KG1 (cell line): ENCODE measurements around the gene FARP1.

Experiments
- DNase-seq: peaks from one replicate; lab custom pipeline; 2025; lab: John Stamatoyannopoulos, UW

Gene FARP1

DNA sequence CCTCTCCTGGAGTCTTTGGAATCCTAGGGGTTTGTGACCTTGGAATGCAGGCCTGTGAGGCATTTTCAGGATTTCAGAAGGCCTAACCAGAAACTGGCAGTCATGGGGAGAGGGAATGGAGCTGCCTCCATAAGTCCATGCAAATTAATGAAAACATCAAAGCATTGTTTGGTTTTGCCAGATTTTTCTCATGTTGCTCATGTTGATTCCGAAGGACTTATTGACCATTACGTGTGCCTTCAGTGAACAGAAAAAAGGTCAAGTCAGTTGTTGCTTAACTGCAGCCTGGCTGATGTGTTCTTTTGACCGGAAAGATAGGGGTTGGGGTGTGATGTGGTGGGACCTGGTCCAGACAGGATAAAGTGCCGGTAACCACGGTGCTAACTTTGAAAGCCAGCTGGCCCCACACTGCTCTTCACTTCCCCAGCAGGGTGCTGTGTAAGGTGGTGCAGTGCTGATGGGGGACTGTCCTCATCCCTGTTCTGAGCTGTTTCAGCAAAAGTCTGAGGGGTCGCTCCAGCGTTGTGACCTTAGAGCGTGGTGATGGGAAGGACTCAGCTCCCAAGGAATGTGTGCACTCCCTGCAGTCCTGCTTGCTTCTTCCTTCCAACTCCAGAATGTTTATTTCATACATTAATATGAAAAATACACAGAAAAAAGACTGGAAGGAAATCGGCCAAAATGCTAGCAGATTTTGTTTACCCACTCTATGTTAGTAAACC, 30.7 kb downstream of the FARP1 start:
- DNase-seq: no peak

DNA sequence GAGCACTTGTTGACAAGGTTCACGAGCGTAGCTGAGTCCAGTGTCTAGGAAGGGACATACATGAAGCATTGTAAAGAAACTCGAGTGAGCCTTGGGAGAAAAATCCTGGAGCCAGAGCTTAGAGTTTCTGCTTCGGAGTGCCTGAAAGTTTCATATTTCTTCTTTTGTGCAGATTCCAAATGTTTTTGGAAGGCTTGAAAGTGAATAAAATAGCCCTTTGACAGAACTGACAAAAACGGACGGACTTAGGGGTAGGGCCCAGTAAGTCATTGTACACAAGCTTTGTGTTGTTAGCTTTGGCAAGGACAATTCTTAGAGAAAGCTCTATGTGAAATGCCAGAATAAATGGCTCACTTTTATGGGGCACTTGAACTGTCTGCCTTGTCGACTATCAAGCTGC, 31.4 kb downstream of the FARP1 start:
- no peak for DNase-seq

DNA sequence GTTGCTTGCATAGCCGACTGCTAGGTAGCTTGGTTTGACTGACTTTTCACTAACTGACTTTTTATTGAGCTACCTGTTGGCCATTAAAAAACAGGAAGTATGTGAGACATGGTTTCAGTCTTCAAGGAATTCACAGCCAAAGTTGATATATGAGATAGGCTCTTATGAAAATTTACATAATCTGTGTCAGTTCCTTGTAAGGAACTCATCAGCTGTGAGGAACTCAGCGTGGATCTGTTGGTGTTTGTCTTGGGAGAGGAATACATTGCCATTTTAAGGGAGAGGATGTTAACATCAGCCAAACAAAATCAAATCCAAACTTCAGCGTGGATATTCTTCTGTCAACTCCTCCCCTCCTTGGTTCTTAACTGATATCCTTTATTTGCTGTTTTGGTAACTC, 32.1 kb downstream of the FARP1 start:
- DNase-seq: no peak

DNA sequence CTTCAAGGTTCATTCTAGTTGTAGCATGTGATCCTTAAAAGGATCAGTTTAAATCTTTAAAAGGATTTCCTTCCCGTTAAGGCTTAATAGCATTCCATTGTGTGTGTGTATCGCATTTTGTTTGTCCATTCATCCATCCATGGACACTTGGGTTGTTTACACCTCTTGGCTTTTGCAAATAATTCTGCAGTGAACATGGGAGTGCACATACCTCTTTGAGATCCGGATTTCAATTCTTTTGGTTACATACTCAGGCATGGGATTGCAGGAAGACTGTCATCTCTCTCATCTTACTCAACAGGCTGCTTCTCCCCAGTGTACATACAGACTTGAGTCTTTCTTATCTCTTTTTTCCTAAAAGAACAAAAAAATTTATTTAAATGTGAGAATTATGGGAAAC, 32.9 kb downstream of the FARP1 start:
- no peak for DNase-seq

DNA sequence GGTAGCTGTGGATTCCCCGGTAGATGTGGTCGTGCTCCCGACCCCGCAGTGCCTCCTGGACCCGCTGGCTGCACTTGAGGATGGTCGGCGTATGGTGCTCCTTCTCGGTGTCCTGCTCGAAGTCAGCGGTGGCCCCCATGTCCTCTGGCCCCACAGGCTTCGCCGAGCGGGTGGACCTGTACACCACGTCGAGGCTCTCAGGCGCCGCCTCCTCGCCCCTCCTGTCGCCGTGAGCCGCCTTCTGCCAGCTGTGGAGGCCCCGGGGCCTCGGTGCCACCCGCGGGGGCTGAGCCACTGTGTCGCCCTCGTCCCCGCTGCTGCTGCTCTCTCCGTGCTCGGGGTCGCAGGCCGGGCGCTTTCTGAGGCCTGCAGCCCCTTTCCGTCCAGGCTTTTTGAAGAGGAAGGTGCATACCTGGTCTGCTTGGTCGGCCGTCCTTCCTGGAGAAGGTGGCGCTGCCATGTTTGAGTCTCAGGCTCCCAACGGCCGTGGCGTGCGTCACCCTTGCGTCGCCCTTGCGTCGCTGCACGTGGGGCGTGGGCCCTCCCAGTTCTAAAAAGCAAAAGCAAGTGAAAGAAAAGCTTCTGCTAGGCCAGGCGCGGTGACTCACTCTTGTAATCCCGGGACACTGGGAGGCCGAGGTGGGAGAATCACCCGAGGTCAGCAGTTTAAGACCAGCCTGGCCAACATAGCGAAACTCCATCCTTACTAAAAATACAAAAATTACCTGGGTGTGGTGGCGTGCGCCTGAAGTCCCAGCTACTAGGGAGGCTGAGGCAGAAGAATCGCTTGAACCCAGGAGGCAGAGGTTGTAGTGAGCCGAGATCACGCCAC, 34.1 kb downstream of the FARP1 start, which contains the start of gene RNF113B:
Gene RNF113B, minus strand, starts transcription at position 493 of the 832 bp plus-strand sequence. Its CDS starts 33 bp downstream, at position 460.
- no peak for DNase-seq

DNA sequence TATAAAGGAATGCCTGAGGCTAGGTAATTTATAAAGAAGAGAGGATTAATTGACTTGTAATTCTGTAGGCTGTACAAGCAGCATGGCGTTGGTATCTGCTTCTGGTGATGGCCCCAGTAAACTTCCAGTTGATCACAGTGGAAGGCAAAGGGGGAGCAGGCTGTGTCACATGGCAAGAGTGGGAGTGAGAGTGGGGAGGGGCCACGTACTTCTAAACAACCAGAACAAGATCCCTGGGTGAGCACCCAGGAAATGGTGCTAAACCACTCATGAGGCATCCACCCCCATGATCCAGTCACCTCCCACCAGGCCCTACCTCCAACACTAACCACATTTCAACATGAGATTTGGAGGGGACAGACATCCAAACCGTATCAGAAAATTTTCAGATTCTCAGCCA, 37.2 kb downstream of the FARP1 start:
- DNase-seq: no peak

DNA sequence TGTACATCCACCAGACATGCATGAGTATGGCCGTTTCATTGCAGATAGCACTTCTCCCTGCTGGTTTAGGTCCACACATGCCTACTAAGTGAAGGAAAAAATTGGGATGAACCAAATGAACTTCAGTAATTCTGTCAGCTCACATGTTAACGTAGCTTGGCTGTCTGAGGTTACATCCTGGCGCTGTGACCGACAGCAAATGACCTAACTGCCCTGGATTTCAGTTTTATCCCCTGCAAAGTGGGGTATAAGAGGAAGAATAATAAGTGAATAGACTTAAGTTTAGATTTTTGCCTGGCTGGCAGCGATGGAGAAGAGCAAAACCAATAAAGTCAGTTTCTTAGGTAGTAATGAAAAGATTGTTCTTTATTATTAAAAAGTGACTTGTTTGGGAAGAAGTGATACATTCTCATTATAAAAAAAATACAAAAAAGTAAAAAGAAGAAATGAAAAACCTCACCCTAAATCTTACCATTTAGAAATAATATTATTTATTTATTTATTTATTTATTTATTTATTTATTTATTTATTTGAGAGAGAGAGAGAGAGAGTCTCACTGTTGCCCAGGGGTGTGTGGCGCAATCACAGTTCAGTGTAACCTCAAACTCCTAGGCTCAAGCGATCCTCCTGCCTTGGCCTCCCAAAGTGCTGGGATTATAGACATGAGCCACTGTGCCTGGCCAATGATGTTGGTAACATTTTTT, 38.4 kb downstream of the FARP1 start:
- no peak for DNase-seq

DNA sequence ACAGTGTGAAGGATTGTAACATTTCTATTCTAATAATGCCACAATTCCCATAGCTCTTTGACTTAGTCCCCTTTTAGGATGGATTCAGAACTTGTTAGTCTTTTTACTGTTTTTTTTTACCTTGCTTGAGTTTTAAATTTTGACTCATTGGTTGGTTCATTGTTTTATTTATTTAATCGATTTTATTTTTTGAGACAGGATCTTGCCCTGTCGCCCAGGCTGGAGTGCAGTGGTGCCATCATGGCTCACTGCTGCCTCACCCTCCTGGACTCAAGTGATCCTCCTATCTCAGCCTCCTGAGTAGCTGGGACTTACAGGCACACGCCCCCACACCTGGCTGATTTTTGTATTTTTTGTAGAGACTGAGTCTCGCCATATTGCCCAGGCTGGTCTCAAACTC, 39.3 kb downstream of the FARP1 start:
- no peak for DNase-seq

DNA sequence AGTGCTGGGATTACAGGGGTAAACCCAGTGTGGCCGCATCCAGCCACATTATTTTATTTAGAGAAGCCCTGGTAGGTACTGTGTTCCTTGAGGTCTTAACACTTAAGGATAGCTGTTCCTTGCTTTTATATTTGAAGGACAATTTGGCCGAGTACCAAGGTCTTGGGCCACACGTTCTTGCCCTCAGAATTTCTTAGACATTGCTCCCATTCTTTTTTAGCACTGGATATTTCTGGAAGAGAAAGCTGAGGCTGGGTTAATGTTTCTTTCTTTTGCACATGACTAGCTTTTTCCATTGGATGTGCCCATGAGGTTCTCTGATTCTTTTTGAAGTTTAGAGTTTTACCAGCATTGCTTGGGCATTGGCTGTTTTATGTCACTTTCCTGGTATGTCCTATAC, 39.7 kb downstream of the FARP1 start:
- no peak for DNase-seq

DNA sequence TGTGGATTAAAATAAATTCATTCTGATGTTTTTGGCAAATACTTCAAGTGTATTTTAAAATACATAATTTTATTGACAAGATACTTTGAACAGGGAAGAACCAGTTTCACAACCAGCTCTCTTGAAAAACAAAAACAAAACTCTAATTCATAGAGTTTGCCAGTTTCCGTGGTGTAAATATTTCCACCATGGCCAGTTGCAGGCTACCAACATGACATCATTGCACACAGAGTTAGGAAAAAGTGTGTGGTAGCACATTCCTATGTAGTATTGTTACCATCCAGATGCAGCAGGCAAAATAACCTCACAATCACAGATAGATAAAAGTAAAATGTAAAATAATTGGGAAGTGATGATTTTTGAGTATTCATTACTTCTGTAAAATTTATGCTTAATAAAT, 41.9 kb downstream of the FARP1 start:
- no peak for DNase-seq

DNA sequence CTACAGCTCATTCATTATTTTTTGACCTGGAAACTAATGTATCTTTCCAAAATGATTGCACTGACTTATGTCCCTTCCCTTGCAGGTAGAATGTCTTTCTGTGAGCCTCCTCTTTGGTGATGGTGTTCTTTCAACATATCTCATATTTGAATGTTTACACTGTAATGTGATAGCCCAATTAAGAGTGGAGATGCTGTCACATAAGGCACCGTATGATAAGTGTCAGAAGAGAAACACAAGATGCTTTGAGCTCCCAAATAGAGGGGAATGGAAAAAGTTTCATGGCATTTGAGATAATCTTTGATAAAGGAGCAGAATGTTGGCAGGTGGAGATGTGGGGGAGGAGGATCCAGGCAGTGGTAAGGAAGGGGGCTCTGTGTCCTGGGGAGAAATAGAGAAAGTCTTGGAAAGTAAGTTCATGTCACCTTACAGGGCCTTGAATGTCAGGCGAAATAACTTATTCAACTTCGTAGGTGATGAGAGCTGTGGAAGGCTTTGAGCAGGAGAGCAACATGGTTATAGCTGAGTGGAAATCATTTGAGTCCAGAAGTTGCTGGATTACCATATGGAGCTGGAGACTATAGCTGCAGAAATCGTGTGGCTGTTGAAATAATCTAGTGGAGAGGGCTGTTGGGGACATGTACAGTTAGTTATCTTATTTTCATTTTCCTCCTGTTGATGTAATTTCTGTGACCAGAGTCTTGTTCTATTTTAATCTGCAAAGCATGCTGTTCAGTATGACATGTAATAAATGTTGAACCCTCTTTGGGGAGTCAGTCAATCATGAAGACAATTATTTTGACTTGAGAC, 44.5 kb downstream of the FARP1 start:
- no peak for DNase-seq

DNA sequence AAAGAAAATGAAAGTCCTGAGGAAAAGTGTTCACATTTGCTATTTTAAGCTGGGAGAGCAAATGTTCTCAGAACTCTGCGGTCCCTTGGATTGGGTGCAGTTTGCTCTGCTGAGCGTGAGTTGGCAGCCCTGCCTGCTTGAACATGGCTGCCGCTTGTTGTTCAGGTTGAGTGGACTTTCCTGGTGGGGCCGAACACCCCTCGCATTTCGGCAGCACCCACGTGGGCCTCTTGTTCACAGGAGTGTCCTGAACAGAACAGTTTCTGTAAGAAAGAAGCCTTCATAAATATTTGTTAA, 45.0 kb downstream of the FARP1 start:
- no peak for DNase-seq

DNA sequence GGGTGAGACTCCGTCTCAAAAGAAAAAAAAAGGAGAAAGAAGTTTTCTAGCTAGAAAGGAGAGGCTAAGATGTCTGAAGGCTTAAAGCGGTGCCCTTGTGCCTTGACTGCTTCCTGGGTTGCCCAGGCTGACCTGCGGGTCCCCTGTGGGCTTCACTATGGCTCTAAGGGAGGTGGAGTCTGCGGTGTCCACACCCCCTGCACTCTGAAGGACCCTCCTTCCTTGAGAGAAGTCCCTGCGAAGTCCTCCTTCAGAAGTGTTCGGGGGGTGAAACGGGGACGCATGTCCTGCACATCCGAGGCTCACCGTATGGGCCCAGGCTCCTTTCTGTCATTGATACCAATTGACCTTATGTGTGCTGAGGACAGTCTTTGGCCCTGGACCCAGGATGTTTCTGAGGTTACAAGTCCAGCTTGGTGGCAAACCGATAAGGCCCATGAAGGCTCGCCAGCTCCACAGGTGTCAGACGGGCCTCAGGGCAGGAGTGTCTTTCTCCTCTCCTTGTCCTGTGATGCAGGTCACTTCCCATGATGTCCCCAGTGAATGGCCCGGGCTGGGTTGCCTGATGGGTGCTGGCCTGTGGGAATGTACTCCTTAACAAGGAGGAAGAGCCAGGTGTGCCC, 45.8 kb downstream of the FARP1 start:
- DNase-seq: no peak

DNA sequence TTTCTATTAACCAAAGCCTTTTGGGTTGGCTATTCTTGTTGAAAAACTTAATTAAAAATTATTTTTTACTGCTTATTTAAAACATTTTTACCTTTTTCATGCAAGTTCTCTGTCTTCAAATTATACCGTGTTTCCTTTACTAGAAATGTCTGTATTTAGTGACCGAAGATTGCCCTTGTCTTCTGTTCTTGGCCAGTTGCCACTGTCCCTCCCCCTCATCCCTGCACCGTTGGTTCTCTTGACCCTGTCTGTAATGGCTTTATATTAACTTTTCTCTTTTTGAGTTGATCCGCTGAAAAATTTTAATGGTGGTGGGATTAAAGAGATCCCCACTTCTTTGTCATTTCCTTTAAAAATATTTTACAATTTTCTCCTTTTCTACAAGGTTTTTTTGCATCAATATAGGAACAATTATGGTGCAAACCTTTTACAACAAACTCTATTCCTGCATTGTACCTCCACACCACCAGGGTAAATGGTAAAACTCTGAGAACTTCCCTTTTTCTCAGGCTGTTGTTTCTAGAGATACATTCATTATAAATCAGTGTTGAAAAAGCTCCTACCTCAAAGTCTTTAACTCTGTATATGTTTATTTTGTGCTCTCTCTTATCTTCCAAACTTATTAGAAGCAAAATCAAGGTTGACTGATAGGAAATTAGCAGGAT, 47.1 kb downstream of the FARP1 start:
- peak; percentile 3 for DNase-seq

DNA sequence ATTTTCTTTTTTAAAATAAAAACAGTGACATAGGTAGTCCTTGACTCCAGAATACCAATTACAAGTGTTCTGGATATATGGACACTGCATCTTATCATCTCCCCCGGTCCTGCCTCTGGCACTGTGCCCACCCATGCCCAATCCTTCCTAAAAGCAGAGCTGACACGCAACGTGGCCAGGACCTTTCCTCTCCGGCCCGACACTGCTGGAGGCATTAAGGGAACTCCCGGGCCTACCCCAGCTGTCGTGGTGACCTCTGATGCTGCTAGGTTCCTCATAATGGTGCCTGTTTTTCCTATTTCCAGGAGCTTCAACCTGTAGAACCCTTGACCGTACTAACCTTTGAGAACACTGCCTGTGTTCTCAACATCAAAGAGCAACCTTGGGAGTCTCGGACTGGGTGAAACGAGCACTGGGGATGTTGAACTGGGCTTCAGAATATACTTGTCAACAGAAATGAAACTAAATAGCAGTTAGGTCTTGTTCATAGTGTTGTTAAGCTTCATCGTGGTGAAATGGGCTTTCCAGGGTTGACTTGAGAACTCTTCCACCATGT, 48.1 kb downstream of the FARP1 start:
- no peak for DNase-seq

DNA sequence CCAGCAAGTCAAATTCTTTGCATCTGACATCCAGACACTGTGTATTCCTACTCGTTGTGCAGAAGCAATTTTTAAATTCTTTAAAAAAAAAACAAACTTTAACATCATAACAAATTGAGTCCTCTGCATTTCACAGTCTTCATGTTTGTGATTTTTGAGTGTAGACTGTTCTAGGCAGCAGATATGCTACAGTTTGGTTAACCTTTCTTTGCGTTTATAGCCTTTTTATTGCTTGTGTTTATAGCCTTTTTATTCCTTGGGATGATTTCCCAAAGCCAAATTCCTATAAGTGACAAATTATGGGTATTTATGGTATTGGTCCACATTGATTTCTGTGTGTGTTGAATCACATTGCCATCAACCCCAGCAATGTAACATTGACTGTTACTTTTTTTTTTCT, 49.1 kb downstream of the FARP1 start:
- DNase-seq: no peak

DNA sequence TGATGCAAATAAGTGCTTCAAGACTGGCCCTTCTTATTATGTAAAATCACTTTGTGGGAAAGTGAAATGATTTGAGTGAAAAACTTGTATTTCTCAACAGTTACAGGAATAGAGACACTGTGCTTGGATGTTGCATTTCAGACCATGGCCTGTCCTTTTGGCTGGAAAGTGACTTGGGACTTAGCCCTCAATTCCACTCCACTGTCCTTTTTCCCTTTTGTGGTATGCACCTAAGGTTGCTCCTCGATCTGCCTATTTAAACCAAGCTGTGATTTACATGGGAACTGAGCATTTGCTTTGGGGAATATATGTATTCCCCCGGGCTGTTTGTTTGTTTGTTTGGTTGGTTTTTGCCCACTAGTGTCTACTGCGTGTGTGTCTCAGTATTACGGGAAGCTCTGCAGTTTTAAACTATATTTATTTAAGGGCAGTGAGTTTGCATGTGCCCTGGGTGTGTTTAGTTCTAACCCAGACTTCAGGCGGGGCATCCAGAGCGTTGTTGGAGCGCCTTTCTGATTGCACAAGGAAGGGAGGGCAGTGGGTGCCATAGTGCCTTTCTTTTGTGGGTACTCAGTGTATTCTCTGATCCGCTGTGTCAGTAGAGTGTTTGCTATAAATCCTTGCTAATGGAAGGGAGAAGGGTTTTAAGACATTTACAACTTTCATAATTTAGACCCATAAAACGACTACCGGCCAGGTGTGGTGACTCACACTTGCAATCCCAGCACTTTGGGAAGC, 52.3 kb downstream of the FARP1 start:
- DNase-seq: no peak

DNA sequence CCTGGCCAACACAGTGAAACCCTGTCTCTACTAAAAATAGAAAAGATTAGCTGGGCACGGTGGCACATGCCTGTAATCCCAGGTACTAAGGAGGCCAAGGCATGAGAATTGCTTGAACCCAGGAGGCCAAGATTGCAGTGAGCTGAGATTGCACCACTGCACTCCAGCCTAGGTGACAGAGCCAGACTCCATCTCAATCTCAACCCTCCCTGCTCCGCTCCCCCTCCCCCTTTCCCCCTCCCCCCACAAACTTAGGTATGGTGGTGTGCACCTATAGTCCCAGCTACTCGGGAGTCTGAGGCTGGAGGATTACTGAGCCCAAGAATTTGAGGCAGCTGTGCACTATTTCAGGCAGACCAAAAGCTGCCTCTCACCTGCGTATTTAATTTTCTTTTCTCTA, 55.8 kb downstream of the FARP1 start:
- DNase-seq: no peak

DNA sequence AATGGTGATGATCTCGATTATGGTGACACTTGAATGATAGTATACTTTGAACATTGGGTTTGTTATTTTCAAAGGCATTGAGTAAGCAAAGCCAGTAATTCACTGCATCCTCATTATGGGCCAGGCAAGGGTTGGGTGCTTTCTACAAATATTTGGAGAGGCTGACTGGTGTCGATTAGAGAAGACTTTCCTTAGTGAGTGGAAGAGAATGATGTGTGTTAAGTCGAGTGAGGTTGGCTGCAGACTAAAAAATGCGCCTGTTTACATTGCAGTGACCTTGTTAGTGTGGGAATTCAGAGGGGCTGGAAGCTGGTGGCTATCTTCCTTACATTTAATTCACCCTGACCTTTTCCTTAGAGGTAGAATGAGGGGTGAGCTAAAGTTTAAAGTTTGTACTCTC, 56.6 kb downstream of the FARP1 start:
- DNase-seq: no peak

DNA sequence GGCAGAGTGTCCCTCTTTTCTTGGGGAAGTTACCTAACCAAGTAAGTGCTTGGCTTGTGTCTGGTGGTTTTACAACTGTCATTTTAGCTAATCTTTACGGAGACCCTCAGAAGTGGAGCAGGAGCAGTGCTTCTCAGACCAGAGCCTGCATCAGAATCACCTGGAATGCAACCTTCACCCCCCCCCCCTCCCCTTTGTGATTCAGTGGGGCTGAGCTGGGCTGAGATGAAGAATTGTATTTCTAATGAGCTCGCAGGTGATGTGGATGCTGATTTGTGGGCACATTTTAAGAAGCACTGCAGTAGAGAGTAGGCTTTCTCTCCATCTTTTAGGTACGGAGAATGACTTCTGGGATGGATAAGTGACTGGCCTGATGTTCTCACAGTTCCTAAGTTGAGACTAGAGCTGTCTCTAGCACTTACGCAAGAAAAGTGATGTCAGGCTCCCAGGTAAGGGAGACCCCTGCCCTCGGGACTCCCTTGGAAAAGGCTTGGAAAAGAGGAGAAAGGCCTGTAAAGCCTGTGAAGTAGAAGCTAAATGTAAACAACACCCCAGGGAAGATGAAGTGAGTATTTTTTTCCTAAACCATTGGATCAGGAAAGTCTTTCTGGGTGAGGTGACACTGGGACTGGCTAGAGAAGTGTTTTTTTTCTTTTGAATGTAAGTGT, 57.5 kb downstream of the FARP1 start:
- no peak for DNase-seq
